ENCODE measurements around the gene TGFB1. TPM values are rescaled to one million over a fixed set of nuclear protein-coding genes. Genes with fewer than 3 reads are reported as not detected.
"Not testable (repeated sequence)": the region's sequence is repeated elsewhere in the genome, so short reads cannot be mapped to it uniquely, and the experiment has no call there.

Gene TGFB1
- 4.3 and 5.5 TPM in 2 replicates for total RNA-seq (2014; rRNA removed; shearing (Covaris generic))
- 54.9 and 68.3 TPM in 2 replicates for polyA plus RNA-seq (2015; cell fraction: cytosol; rRNA removed)
- polyA plus RNA-seq (2015; cell fraction: nucleus; rRNA removed), result 6.7 and 7.3 TPM in 2 replicates

- in situ Hi-C loops (cut with HindIII; ENCODE audit: low pct_unique_long_range_greater_than_20kb, low sequenced_read_pairs), result no loop called here
- DNase-seq (ENCODE audit: low read depth, low spot score), result peak; percentile 66
Measured at GRCh38 chr19:41353466-41354342, at the start of gene TGFB1. Gene TGFB1 (minus strand): TSS chr19:41353922. CDS start chr19:41353044, 878 bp downstream.

- in situ Hi-C loops (cut with HindIII; ENCODE audit: low pct_unique_long_range_greater_than_20kb, low sequenced_read_pairs), result no loop called here
- no peak for DNase-seq (ENCODE audit: low read depth, low spot score)
Measured at GRCh38 chr19:41402010-41402409, 48.3 kb upstream of the TGFB1 start.

GRCh38 chr19:41401483-41401882, 47.8 kb upstream of the TGFB1 start:
- in situ Hi-C loops (cut with HindIII; ENCODE audit: low pct_unique_long_range_greater_than_20kb, low sequenced_read_pairs), result no loop called here
- DNase-seq (ENCODE audit: low read depth, low spot score), result no peak

GRCh38 chr19:41399525-41399924, 45.8 kb upstream of the TGFB1 start:
- in situ Hi-C loops (cut with HindIII; ENCODE audit: low pct_unique_long_range_greater_than_20kb, low sequenced_read_pairs), result no loop called here
- no peak for DNase-seq (ENCODE audit: low read depth, low spot score)

GRCh38 chr19:41399091-41399490, 45.4 kb upstream of the TGFB1 start:
- DNase-seq (ENCODE audit: low read depth, low spot score), result no peak
- in situ Hi-C loops (cut with HindIII; ENCODE audit: low pct_unique_long_range_greater_than_20kb, low sequenced_read_pairs), result no loop called here

- in situ Hi-C loops (cut with HindIII; ENCODE audit: low pct_unique_long_range_greater_than_20kb, low sequenced_read_pairs), result no loop called here
- DNase-seq (ENCODE audit: low read depth, low spot score), result no peak
Measured at GRCh38 chr19:41398598-41398997, 44.9 kb upstream of the TGFB1 start.

- DNase-seq (ENCODE audit: low read depth, low spot score), result no peak
- in situ Hi-C loops (cut with HindIII; ENCODE audit: low pct_unique_long_range_greater_than_20kb, low sequenced_read_pairs), result no loop called here
Measured at GRCh38 chr19:41398050-41398418, 44.3 kb upstream of the TGFB1 start.

- in situ Hi-C loops (cut with HindIII; ENCODE audit: low pct_unique_long_range_greater_than_20kb, low sequenced_read_pairs), result no loop called here
Measured at GRCh38 chr19:41397086-41398049, 43.6 kb upstream of the TGFB1 start, which contains the start of the genes BCKDHA and EXOSC5. Gene BCKDHA (plus strand): TSS chr19:41397818. CDS start chr19:41397828, 10 bp downstream. Gene EXOSC5 (minus strand): TSS chr19:41397359. CDS start chr19:41397328, 31 bp downstream.

GRCh38 chr19:41395355-41395754, 41.6 kb upstream of the TGFB1 start:
- in situ Hi-C loops (cut with HindIII; ENCODE audit: low pct_unique_long_range_greater_than_20kb, low sequenced_read_pairs), result no loop called here
- no peak for DNase-seq (ENCODE audit: low read depth, low spot score)

More at GRCh38 chr19:41397086-41398049, 43.6 kb upstream of the TGFB1 start, which contains the start of the genes BCKDHA and EXOSC5:
- DNase-seq (ENCODE audit: low read depth, low spot score), result peak; percentile 99

- DNase-seq (ENCODE audit: low read depth, low spot score), result no peak
- in situ Hi-C loops (cut with HindIII; ENCODE audit: low pct_unique_long_range_greater_than_20kb, low sequenced_read_pairs), result no loop called here
Measured at GRCh38 chr19:41392775-41393174, 39.1 kb upstream of the TGFB1 start.

- in situ Hi-C loops (cut with HindIII; ENCODE audit: low pct_unique_long_range_greater_than_20kb, low sequenced_read_pairs), result no loop called here
Measured at GRCh38 chr19:41391618-41392017, 37.9 kb upstream of the TGFB1 start.

GRCh38 chr19:41386442-41386841, 32.7 kb upstream of the TGFB1 start:
- in situ Hi-C loops (cut with HindIII; ENCODE audit: low pct_unique_long_range_greater_than_20kb, low sequenced_read_pairs), result no loop called here

More at GRCh38 chr19:41391618-41392017, 37.9 kb upstream of the TGFB1 start:
- no peak for DNase-seq (ENCODE audit: low read depth, low spot score)

GRCh38 chr19:41384351-41384750, 30.6 kb upstream of the TGFB1 start:
- in situ Hi-C loops (cut with HindIII; ENCODE audit: low pct_unique_long_range_greater_than_20kb, low sequenced_read_pairs), result no loop called here
- no peak for DNase-seq (ENCODE audit: low read depth, low spot score)

More at GRCh38 chr19:41386442-41386841, 32.7 kb upstream of the TGFB1 start:
- DNase-seq (ENCODE audit: low read depth, low spot score), result no peak

- in situ Hi-C loops (cut with HindIII; ENCODE audit: low pct_unique_long_range_greater_than_20kb, low sequenced_read_pairs); DNase-seq (ENCODE audit: low read depth, low spot score): not testable (repeated sequence)
Measured at GRCh38 chr19:41381536-41381935, 27.8 kb upstream of the TGFB1 start.

- no peak for DNase-seq (ENCODE audit: low read depth, low spot score)
- in situ Hi-C loops (cut with HindIII; ENCODE audit: low pct_unique_long_range_greater_than_20kb, low sequenced_read_pairs), result no loop called here
Measured at GRCh38 chr19:41377977-41378709, 24.4 kb upstream of the TGFB1 start.

- in situ Hi-C loops (cut with HindIII; ENCODE audit: low pct_unique_long_range_greater_than_20kb, low sequenced_read_pairs), result no loop called here
- no peak for DNase-seq (ENCODE audit: low read depth, low spot score)
Measured at GRCh38 chr19:41376998-41377365, 23.3 kb upstream of the TGFB1 start.

Data from SK-MEL-5 (cell line).